ENCODE results near the gene MEN1. TPM values are rescaled to one million over a fixed set of nuclear protein-coding genes. Genes with fewer than 3 reads are reported as not detected.

The MEN1 gene
- total RNA-seq, 2 experiments from 2014 or later, result 44.4 to 72.4 TPM

DNA sequence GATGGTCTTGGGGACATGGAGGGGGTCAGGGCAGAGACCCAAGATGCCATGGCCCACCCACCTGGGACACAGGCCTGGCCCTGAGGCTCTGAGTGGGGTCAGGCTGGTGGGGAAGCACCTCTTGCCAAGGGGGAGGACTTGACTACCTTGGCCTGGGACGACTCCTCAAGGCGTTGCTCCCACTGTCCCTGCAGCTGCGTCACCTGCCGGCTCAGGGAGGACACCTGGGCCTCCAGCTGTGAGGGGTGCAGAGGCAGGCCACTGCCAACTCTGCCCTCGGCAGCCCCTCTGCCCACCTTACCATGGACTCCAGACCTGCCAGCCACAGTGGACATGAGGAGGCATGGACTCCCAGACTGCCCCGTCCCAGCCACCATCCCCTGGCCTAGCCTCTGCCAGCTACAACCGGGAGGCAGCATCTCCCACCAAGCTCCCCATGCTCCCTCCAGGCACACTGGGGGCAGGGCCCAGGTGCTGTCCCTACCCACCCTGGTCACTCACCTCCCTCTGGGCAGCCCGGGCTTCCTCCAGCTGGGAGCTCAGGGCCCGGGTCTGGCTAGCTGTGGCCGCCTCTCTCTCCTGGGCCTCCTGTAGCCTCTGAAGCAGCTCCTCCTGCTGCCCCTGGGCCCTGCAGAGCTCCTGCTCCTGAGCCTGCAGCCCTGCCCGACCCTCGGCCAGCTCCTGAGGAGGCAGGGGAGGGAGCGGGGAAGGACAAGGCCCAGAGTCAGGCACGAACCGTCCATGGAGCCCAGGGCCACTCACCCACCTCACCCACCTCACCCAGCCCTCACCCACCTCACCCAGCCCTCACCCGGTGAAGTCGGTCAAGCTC lies 25.5 kb upstream of the MEN1 start:
- Histone ChIP-seq H3K9me3 (ENCODE audit: low read length) (no peaks in the 10 kb centered on the region), H3K27ac (ENCODE audit: low read depth, low read length, poor library complexity, severe bottlenecking) (no peak overlapping the region), H2AFZ (ENCODE audit: low read length) (no peak overlapping the region), H3K9me2 (ENCODE audit: insufficient read depth, low read length) (no peaks in the 10 kb centered on the region), H3K4me3 (ENCODE audit: low read depth, low read length, poor library complexity, severe bottlenecking) (no peak overlapping the region), H3K4me2 (ENCODE audit: low read length) (no peak overlapping the region), H3K36me3 (ENCODE audit: insufficient read depth, low read length) (no peaks in the 10 kb centered on the region), H3K79me2 (ENCODE audit: insufficient read depth, low read depth, low read length) (no peaks in the 10 kb centered on the region), H4K20me1 (ENCODE audit: insufficient read depth, low read length) (no peaks in the 10 kb centered on the region), H3K4me1 (ENCODE audit: insufficient read depth, low read length, poor library complexity, severe bottlenecking) (no peaks in the 10 kb centered on the region)
- no TSS peak for BruUV-seq (replicated peaks)
- no peak for TF ChIP-seq EZH2phosphoT487 (IDR thresholded peaks at IDR 0.05; ENCODE audit: borderline replicate concordance, low read depth, low read length)
- TF ChIP-seq, protein P1, sequence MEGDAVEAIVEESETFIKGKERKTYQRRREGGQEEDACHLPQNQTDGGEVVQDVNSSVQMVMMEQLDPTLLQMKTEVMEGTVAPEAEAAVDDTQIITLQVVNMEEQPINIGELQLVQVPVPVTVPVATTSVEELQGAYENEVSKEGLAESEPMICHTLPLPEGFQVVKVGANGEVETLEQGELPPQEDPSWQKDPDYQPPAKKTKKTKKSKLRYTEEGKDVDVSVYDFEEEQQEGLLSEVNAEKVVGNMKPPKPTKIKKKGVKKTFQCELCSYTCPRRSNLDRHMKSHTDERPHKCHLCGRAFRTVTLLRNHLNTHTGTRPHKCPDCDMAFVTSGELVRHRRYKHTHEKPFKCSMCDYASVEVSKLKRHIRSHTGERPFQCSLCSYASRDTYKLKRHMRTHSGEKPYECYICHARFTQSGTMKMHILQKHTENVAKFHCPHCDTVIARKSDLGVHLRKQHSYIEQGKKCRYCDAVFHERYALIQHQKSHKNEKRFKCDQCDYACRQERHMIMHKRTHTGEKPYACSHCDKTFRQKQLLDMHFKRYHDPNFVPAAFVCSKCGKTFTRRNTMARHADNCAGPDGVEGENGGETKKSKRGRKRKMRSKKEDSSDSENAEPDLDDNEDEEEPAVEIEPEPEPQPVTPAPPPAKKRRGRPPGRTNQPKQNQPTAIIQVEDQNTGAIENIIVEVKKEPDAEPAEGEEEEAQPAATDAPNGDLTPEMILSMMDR (conservative IDR thresholded peaks at IDR 0.05; ENCODE audit: low read length), result no peak
- no peak for DNase-seq (ENCODE audit: low spot score)
- CTCF ChIA-PET (ENCODE audit: unreplicated experiment), result interaction anchor here (0.5 kb wide), 1 partner anchor 33 kb away, joined by 3 read pairs; no protein-coding TSS in a partner anchor
- intact Hi-C loops (cut with micrococcal nuclease; ENCODE audit: unreplicated experiment), result no loop called here
- POLR2A ChIA-PET, result interaction anchor here (0.6 kb wide), 1 partner anchor 1618 kb away, joined by 3 read pairs; no protein-coding TSS in a partner anchor

DNA sequence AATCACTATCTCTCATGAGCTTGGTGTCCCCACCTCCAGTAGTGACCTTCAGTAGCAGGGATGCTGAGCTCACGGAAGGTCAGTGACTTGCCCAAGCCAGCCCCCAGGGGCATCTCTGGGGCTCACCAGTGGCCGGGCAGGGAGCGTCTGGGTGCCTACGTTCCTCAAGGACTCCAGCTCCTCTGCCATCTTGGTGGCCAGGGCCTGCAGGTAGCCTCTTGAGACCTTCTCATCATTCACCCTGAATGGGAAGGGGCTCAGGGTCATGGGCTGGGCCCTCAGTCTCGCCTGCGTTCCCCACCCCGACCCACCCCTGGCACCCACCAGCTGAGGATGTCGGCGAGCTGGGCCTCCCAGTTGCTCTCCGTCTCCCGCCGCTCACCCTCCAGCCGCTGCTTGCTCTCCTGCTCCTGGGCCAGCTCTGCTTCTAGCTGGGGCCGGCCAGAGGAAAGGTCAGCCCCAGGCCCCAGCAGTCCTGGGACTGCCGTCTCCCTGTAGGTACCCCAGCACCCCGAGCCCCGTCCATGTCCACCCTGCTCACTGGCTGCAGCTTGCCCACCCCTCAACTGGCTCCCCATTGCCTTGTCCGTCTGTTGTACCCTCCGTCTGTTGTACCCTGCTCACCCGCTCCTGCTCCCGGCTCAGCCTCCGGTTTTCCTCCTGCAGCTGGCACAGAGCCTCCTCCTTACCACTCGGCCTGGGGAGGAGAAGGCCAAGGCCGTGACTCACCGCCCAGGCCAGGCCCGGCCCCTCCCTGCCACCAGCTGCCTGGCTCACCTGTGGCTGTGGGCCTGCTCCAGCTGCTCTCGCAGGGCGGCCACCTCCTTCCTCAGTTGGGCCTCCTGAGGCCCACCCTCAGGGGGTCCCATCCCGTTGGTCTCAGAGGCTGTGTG lies 24.6 kb upstream of the MEN1 start:
- Histone ChIP-seq H3K4me1 (ENCODE audit: insufficient read depth, low read length, poor library complexity, severe bottlenecking) (no peaks in the 10 kb centered on the region), H3K4me3 (ENCODE audit: low read depth, low read length, poor library complexity, severe bottlenecking) (no peak overlapping the region), H3K4me2 (ENCODE audit: low read length) (no peak overlapping the region), H2AFZ (ENCODE audit: low read length) (no peak overlapping the region), H3K79me2 (ENCODE audit: insufficient read depth, low read depth, low read length) (no peaks in the 10 kb centered on the region), H4K20me1 (ENCODE audit: insufficient read depth, low read length) (no peaks in the 10 kb centered on the region), H3K9me2 (ENCODE audit: insufficient read depth, low read length) (no peaks in the 10 kb centered on the region), H3K36me3 (ENCODE audit: insufficient read depth, low read length) (no peaks in the 10 kb centered on the region), H3K9me3 (ENCODE audit: low read length) (no peaks in the 10 kb centered on the region), H3K27ac (ENCODE audit: low read depth, low read length, poor library complexity, severe bottlenecking) (no peak overlapping the region)
- ChIA-PET CTCF (ENCODE audit: unreplicated experiment) (no interaction called here), POLR2A (no interaction called here)
- no peak for DNase-seq (ENCODE audit: low spot score)
- TF ChIP-seq, protein P1 (conservative IDR thresholded peaks at IDR 0.05; ENCODE audit: low read length), result no peak
- TF ChIP-seq EZH2phosphoT487 (IDR thresholded peaks at IDR 0.05; ENCODE audit: borderline replicate concordance, low read depth, low read length), result no peak
- no TSS peak for BruUV-seq (replicated peaks)
- intact Hi-C loops (cut with micrococcal nuclease; ENCODE audit: unreplicated experiment), result no loop called here

Data from OCI-LY7 (cell line).